WTC11 (cell line): ENCODE results near the gene ZFP64. TPM values are rescaled to one million over a fixed set of nuclear protein-coding genes. Genes with fewer than 3 reads are reported as not detected.

Source experiments
- ATAC-seq: fragments of 200-7000 bp; cut with Tn5 transposase; 2 replicates; pipeline ENCODE4 v1.10.0; 2021; ENCODE audit warnings: mild to moderate bottlenecking, moderate library complexity
- CTCF ChIA-PET: fragments of 300-600 bp; sonication (Branson Sonifier 250); formaldehyde crosslinking; loops from one replicate; lab custom pipeline; 2021; ENCODE audit warnings: antibody characterized with exemption; lab: Charles Lee
- POLR2A ChIA-PET: fragments of 350-600 bp; sonication (Branson Sonifier 250); formaldehyde crosslinking; loops from one replicate; lab custom pipeline; 2021; ENCODE audit warnings: antibody characterized with exemption; lab: Charles Lee
- DNase-seq: peaks from one replicate; pipeline ENCODE4 v3.0.0; 2021; ENCODE audit warnings: low spot score
- H3K27ac Mint-ChIP-seq: 2 replicates; pipeline ENCODE4 v1.8.0; 2021; ENCODE audit warnings: mixed read lengths
- H3K27me3 Mint-ChIP-seq: 2 replicates; pipeline ENCODE4 v1.8.0; 2021; ENCODE audit warnings: low read depth, mild to moderate bottlenecking, moderate library complexity, mixed read lengths
- H3K36me3 Mint-ChIP-seq: 2 replicates; pipeline ENCODE4 v1.8.0; 2021; ENCODE audit warnings: mixed read lengths
- H3K4me1 Mint-ChIP-seq: 2 replicates; pipeline ENCODE4 v1.8.0; 2022; ENCODE audit warnings: mixed read lengths
- H3K4me3 Mint-ChIP-seq: 2 replicates; pipeline ENCODE4 v1.8.0; 2021; ENCODE audit warnings: mild to moderate bottlenecking, moderate library complexity, mixed read lengths
- H3K9me3 Mint-ChIP-seq: 2 replicates; pipeline ENCODE4 v1.8.0; 2021; ENCODE audit warnings: mixed read lengths
- CDX4 ChIP-seq: fragments of 250-450 bp; sonication (Bioruptor Pico); IDR thresholded peaks from 2 replicates; pipeline ENCODE4 v1.9.0; 2021; ENCODE audit warnings: moderate library complexity, mild to moderate bottlenecking, inconsistent platforms, borderline replicate concordance
- ELF4 ChIP-seq: sonication (generic); formaldehyde crosslinking; IDR thresholded peaks from 2 replicates; pipeline ENCODE4 v1.8.1; 2022; ENCODE audit warnings: low read depth, mild to moderate bottlenecking, moderate library complexity, missing genetic modification reagents
- EMX1 ChIP-seq: fragments of 250-450 bp; sonication (Bioruptor Pico); IDR thresholded peaks from 2 replicates; pipeline ENCODE4 v1.8.0; 2021; ENCODE audit warnings: mild to moderate bottlenecking
- FOXJ3 ChIP-seq: sonication (generic); formaldehyde crosslinking; IDR thresholded peaks from 2 replicates; pipeline ENCODE4 v1.9.0; 2021; ENCODE audit warnings: missing genetic modification reagents, mild to moderate bottlenecking, borderline replicate concordance
- MXD4 ChIP-seq: fragments of 250-450 bp; sonication (Bioruptor Pico); IDR thresholded peaks from 2 replicates; pipeline ENCODE4 v1.8.0; 2021; ENCODE audit warnings: mild to moderate bottlenecking, moderate library complexity, borderline replicate concordance
- MYBL2 ChIP-seq: sonication (generic); formaldehyde crosslinking; IDR thresholded peaks from 2 replicates; pipeline ENCODE4 v1.8.1; 2023; ENCODE audit warnings: mild to moderate bottlenecking, moderate library complexity, missing genetic modification reagents
- NFYB ChIP-seq: sonication (generic); formaldehyde crosslinking; conservative IDR thresholded peaks from 2 replicates; pipeline ENCODE4 v1.8.0; 2022; ENCODE audit warnings: low read depth, missing genetic modification reagents
- OVOL2 ChIP-seq: fragments of 250-450 bp; sonication (Bioruptor Pico); IDR thresholded peaks from 2 replicates; pipeline ENCODE4 v1.9.0; 2021; ENCODE audit warnings: mild to moderate bottlenecking, borderline replicate concordance
- PRDM15 ChIP-seq: sonication (generic); formaldehyde crosslinking; IDR thresholded peaks from 2 replicates; pipeline ENCODE4 v1.8.0; 2022; ENCODE audit warnings: missing genetic modification reagents
- PREB ChIP-seq: sonication (generic); formaldehyde crosslinking; IDR thresholded peaks from 2 replicates; pipeline ENCODE4 v1.8.1; 2022; ENCODE audit warnings: mild to moderate bottlenecking, missing genetic modification reagents, moderate library complexity, borderline replicate concordance
- TEAD1 ChIP-seq: sonication (generic); formaldehyde crosslinking; IDR thresholded peaks from 2 replicates; pipeline ENCODE4 v1.8.0; 2022; ENCODE audit warnings: mild to moderate bottlenecking, missing genetic modification reagents
- ZNF138 ChIP-seq: sonication (generic); formaldehyde crosslinking; conservative IDR thresholded peaks from 2 replicates; pipeline ENCODE4 v1.8.1; 2022; ENCODE audit warnings: mild to moderate bottlenecking, moderate library complexity, missing genetic modification reagents
- ZNF232 ChIP-seq: sonication (generic); formaldehyde crosslinking; IDR thresholded peaks from 2 replicates; pipeline ENCODE4 v1.8.0; 2022; ENCODE audit warnings: mild to moderate bottlenecking, missing genetic modification reagents
- ZNF416 ChIP-seq: fragments of 250-450 bp; sonication (Bioruptor Pico); IDR thresholded peaks from 2 replicates; pipeline ENCODE4 v1.9.0; 2021; ENCODE audit warnings: mild to moderate bottlenecking, inconsistent platforms
- ZNF423 ChIP-seq: fragments of 250-450 bp; sonication (Bioruptor Pico); IDR thresholded peaks from 2 replicates; pipeline ENCODE4 v2.1.2; 2022; ENCODE audit warnings: mild to moderate bottlenecking, moderate library complexity
- total RNA-seq: library from RNA; stranded (reverse); gene quantifications from 3 replicates; pipeline ENCODE4 v1.2.3, GENCODE V29; 2021
- TF ChIP-seq, protein P1 (sequence below): sonication (generic); formaldehyde crosslinking; IDR thresholded peaks from 2 replicates; pipeline ENCODE4 v1.8.1; 2022; ENCODE audit warnings: mild to moderate bottlenecking, moderate library complexity, missing genetic modification reagents
- TF ChIP-seq, protein P2 (sequence below): fragments of 250-450 bp; sonication (Bioruptor Pico); IDR thresholded peaks from 2 replicates; pipeline ENCODE4 v1.9.0; 2021; ENCODE audit warnings: mild to moderate bottlenecking
- TF ChIP-seq, protein P3 (sequence below): sonication (generic); formaldehyde crosslinking; conservative IDR thresholded peaks from 2 replicates; pipeline ENCODE4 v1.8.1; 2022; ENCODE audit warnings: mild to moderate bottlenecking, missing genetic modification reagents
- TF ChIP-seq, protein P4 (sequence below): sonication (generic); formaldehyde crosslinking; IDR thresholded peaks from 2 replicates; pipeline ENCODE4 v1.8.1; 2023; ENCODE audit warnings: mild to moderate bottlenecking, moderate library complexity, missing genetic modification reagents

ZFP64 gene
- total RNA-seq, 1 experiment from 2014 or later: 26.1 TPM

DNA sequence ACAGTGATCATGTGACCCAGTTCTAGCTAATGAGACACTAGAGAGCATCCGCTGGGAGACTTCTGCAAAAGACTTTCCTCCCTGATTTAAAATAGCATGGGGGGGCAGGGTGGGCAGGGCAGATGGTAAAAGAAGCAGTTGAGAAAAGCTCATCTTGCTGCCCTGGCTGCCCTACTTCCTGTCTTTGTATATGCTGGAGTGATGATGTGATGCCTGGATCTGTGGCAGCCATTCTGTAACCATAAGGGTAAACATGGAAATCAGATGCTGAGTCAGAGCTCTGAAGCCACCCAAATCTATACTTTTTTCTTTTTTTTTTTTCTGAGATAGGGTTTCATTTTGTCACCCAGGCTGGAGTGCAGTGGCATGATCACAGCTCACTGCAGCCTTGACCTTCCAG, 25.4 kb downstream of the ZFP64 start (continued):
- TF ChIP-seq PRDM15 (CRISPR knock-in tag): no peak
- no peak for TF ChIP-seq TEAD1
- TF ChIP-seq, protein P1, sequence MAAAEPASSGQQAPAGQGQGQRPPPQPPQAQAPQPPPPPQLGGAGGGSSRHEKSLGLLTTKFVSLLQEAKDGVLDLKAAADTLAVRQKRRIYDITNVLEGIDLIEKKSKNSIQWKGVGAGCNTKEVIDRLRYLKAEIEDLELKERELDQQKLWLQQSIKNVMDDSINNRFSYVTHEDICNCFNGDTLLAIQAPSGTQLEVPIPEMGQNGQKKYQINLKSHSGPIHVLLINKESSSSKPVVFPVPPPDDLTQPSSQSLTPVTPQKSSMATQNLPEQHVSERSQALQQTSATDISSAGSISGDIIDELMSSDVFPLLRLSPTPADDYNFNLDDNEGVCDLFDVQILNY (CRISPR knock-in tag): no peak
- no peak for TF ChIP-seq ELF4 (CRISPR knock-in tag)
- no peak for TF ChIP-seq NFYB (CRISPR knock-in tag)

- CTCF ChIA-PET: interaction anchor here (0.6 to 1.5 kb wide), 3 partner anchors 10 to 518 kb away, joined by 3 to 6 read pairs (median 3); no protein-coding TSS in a partner anchor
- no peak overlapping the region for H3K27ac Mint-ChIP-seq
- no peak for ATAC-seq
- TF ChIP-seq, protein P1 (CRISPR knock-in tag): no peak
- TF ChIP-seq, protein P2, sequence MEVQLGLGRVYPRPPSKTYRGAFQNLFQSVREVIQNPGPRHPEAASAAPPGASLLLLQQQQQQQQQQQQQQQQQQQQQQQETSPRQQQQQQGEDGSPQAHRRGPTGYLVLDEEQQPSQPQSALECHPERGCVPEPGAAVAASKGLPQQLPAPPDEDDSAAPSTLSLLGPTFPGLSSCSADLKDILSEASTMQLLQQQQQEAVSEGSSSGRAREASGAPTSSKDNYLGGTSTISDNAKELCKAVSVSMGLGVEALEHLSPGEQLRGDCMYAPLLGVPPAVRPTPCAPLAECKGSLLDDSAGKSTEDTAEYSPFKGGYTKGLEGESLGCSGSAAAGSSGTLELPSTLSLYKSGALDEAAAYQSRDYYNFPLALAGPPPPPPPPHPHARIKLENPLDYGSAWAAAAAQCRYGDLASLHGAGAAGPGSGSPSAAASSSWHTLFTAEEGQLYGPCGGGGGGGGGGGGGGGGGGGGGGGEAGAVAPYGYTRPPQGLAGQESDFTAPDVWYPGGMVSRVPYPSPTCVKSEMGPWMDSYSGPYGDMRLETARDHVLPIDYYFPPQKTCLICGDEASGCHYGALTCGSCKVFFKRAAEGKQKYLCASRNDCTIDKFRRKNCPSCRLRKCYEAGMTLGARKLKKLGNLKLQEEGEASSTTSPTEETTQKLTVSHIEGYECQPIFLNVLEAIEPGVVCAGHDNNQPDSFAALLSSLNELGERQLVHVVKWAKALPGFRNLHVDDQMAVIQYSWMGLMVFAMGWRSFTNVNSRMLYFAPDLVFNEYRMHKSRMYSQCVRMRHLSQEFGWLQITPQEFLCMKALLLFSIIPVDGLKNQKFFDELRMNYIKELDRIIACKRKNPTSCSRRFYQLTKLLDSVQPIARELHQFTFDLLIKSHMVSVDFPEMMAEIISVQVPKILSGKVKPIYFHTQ: no peak
- TF ChIP-seq ZNF423 (CRISPR knock-in tag) (no peak), MXD4 (CRISPR knock-in tag) (no peak)
- TF ChIP-seq, all 79 proteins: peak for 0
- DNase-seq: no peak
- Mint-ChIP-seq H3K9me3 (peaks cover 24% of the 10 kb centered on the region), H3K36me3 (peaks cover 69% of the 10 kb centered on the region), H3K4me1 (no peaks in the 10 kb centered on the region), H3K4me3 (no peak overlapping the region), H3K27me3 (no peaks in the 10 kb centered on the region)
- POLR2A ChIA-PET: no interaction called here
Observed at GRCh38 chr20:52160621-52161204, 30.9 kb downstream of the ZFP64 start.

DNA sequence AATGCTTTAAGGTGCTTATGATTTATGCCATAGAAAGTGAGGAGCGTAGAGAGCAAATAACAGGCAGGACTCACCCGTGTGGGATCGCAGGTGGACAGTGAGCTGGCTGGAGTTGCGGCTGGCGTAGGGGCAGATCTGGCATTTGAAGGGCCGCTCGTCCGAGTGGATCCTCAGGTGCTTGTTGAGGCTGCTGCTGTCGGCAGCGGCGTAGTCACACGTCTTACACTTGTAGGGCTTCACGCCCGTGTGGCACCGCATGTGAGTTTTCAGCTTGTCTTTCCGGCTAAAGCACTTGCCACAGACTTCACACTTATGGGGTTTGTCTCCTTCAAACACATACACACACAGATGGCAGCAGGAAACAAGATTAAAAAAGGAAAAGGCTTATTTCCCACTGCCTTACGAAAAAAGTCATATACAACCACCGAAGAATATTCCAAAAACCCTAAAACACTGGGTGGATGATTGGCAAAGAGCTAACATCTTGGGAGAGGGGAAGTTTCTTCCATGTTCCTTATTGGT, 31.5 kb downstream of the ZFP64 start:
- H3K9me3 Mint-ChIP-seq: peaks cover 20% of the 10 kb centered on the region
- TF ChIP-seq FOXJ3 (CRISPR knock-in tag) (no peak), ZNF416 (CRISPR knock-in tag) (no peak), ZNF232 (CRISPR knock-in tag) (no peak), PREB (CRISPR knock-in tag) (no peak), OVOL2 (CRISPR knock-in tag) (no peak), MXD4 (CRISPR knock-in tag) (no peak), EMX1 (CRISPR knock-in tag) (no peak), ZNF138 (CRISPR knock-in tag) (no peak), ELF4 (CRISPR knock-in tag) (no peak), CDX4 (no peak), MYBL2 (CRISPR knock-in tag) (no peak)
- TF ChIP-seq, protein P3, sequence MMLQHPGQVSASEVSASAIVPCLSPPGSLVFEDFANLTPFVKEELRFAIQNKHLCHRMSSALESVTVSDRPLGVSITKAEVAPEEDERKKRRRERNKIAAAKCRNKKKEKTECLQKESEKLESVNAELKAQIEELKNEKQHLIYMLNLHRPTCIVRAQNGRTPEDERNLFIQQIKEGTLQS: no peak
- TF ChIP-seq, protein P4, sequence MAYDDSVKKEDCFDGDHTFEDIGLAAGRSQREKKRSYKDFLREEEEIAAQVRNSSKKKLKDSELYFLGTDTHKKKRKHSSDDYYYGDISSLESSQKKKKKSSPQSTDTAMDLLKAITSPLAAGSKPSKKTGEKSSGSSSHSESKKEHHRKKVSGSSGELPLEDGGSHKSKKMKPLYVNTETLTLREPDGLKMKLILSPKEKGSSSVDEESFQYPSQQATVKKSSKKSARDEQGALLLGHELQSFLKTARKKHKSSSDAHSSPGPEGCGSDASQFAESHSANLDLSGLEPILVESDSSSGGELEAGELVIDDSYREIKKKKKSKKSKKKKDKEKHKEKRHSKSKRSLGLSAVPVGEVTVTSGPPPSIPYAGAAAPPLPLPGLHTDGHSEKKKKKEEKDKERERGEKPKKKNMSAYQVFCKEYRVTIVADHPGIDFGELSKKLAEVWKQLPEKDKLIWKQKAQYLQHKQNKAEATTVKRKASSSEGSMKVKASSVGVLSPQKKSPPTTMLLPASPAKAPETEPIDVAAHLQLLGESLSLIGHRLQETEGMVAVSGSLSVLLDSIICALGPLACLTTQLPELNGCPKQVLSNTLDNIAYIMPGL (CRISPR knock-in tag): no peak

More for the DNA sequence above, 31.5 kb downstream of the ZFP64 start:
- Mint-ChIP-seq H3K36me3 (peaks cover 66% of the 10 kb centered on the region), H3K4me3 (no peak overlapping the region), H3K27ac (no peak overlapping the region), H3K4me1 (no peaks in the 10 kb centered on the region), H3K27me3 (no peaks in the 10 kb centered on the region)
- CTCF ChIA-PET: interaction anchor here (0.6 to 1.5 kb wide), 3 partner anchors 10 to 518 kb away, joined by 3 to 6 read pairs (median 3); no protein-coding TSS in a partner anchor
- POLR2A ChIA-PET: no interaction called here
- ATAC-seq (no peak), DNase-seq (no peak)
